ENCODE measurements around the gene TBCD.

DNA sequence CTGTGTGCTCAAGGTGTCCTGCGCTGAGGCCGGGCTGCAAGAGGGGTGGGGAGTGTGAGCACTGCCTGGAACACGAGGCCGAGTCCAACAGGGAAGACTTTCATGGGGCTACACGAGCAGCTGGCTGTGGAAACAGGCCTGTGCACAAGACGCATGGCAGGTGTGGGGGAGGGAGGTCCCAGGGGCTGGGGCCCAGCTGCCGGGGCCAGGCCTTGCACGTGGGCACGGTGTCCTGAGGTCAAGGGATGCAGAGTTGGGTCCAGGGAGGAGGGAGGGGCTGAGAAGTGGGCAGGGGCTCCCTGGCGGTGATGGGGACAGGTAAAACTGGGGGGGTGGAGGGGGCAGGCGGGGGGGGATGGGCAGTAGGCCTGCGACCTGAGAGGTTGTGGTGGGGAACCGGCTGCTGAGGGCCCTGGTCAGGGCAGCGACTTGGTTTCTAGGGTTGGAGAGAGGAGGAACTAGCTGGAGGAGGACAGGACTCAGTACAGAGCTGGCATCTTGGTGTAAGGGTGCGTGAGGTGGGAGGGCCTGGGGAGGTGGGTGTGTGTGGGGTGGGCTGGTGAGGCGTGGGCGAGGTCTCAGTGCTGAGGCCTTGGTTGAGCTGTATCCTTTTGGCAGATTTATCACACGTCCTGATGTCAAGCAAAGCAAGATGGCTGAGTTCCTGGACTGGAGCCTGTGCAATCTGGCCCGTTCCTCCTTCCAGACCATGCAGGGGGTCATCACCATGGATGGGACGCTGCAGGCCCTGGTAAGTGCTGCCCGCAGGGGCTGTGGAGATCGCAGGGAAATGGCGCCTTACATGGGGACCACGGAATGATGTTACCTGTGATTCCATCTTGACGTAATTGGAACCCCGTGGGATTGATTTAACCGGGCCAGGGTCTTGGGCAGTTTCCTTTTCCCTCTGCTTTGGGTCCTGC, 29.4 kb downstream of the TBCD start:
- TF ChIP-seq, protein P1, sequence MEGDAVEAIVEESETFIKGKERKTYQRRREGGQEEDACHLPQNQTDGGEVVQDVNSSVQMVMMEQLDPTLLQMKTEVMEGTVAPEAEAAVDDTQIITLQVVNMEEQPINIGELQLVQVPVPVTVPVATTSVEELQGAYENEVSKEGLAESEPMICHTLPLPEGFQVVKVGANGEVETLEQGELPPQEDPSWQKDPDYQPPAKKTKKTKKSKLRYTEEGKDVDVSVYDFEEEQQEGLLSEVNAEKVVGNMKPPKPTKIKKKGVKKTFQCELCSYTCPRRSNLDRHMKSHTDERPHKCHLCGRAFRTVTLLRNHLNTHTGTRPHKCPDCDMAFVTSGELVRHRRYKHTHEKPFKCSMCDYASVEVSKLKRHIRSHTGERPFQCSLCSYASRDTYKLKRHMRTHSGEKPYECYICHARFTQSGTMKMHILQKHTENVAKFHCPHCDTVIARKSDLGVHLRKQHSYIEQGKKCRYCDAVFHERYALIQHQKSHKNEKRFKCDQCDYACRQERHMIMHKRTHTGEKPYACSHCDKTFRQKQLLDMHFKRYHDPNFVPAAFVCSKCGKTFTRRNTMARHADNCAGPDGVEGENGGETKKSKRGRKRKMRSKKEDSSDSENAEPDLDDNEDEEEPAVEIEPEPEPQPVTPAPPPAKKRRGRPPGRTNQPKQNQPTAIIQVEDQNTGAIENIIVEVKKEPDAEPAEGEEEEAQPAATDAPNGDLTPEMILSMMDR (IDR thresholded peaks at IDR 0.05): no peak
- no peak for TF ChIP-seq POLR2A (IDR thresholded peaks at IDR 0.05)
